Adrenal gland (tissue), 5 donors: ENCODE data around the gene DNHD1.

Source experiments
- CTCF ChIP-seq, 6 experiments: fragments of 450-650 bp in 4 of 6; fragments of 200-600 bp in 2 of 6; sonication (generic) in 1 of 6; IDR thresholded peaks; 1 replicate in 5 of 6; 2 replicates in 1 of 6; pipeline versions ENCODE4 v1.5.1 to v1.8.0; 2016 to 2021; ENCODE audit warnings: antibody characterized with exemption in 6 of 6, mild to moderate bottlenecking in 2 of 6, moderate library complexity in 1 of 6
- POLR2A ChIP-seq, 2 donors: fragments of 450-650 bp; IDR thresholded peaks; one replicate each; pipeline ENCODE4 v1.6.1; 2017; ENCODE audit warnings: antibody characterized with exemption in 2 of 2, mild to moderate bottlenecking in 2 of 2, moderate library complexity in 1 of 2
- donor health status: DM: no; HTN: no; CAD: no.

GRCh38 chr11:6488821-6489220 is 8.3 kb upstream of the DNHD1 start:
- no peak for TF ChIP-seq CTCF (IDR thresholded peaks at IDR 0.05)
- TF ChIP-seq POLR2A (IDR thresholded peaks at IDR 0.05): no peak
